ENCODE data around the gene KRTAP5-3. TPM values are rescaled to one million over a fixed set of nuclear protein-coding genes. Genes with fewer than 3 reads are reported as not detected.

Gene KRTAP5-3
- total and polyA plus RNA-seq, 2 of the 13 experiments (the other 11 are each of a cell fraction or from before 2014, with no cell fraction given), result not detected

GRCh38 chr11:1656061-1656441 lies 47.8 kb upstream of the KRTAP5-3 start:
- POLR2A ChIA-PET, result no interaction called here
- Histone ChIP-seq H3K9ac (ENCODE audit: insufficient read depth, low read depth, low read length) (no peak overlapping the region), H3K9me3 (ENCODE audit: low read length) (no peaks in the 10 kb centered on the region), H3K4me1 (ENCODE audit: insufficient read depth, low read length) (peaks cover 92% of the 10 kb centered on the region), H3K4me3 (replicated peaks in 1 of 3; ENCODE audit: insufficient read depth in 1 of 3, low read depth in 2 of 3, low read length in 3 of 3) (no peak overlapping the region), H3K27me3 (ENCODE audit: control insufficient read depth in 1 of 2, insufficient read depth in 2 of 2, low read length in 2 of 2) (no peaks in the 10 kb centered on the region), H4K20me1 (ENCODE audit: insufficient read depth, low read length) (no peaks in the 10 kb centered on the region), H3K36me3 (replicated peaks in 1 of 2; ENCODE audit: control insufficient read depth in 1 of 2, insufficient read depth in 2 of 2, low read length in 2 of 2) (no peaks in the 10 kb centered on the region), H3K27ac (ENCODE audit: extremely low read length, insufficient read depth, low read length) (peak overlapping the region; percentile 65), H2AFZ (ENCODE audit: low read length) (no peak overlapping the region), H3K4me2 (ENCODE audit: low read depth, low read length) (no peak overlapping the region), H3K79me2 (ENCODE audit: insufficient read depth, low read length) (no peaks in the 10 kb centered on the region)
- CTCF ChIA-PET (ENCODE audit: low intra/inter-chr PET ratio, low total read pairs), result no interaction called here
- FAIRE-seq (no peak), DNase-seq (ENCODE audit: low spot score) (no peak), ATAC-seq (no peak)
- in situ Hi-C loops (cut with HindIII; ENCODE audit: extremely low pct_ligation_motif_present, low pct_unique_long_range_greater_than_20kb) (loop anchor here (5.0 kb wide), 3 partner anchors 36 to 496 kb away; partner anchors contain the start of gene SYT8), intact Hi-C loops (cut with micrococcal nuclease; ENCODE audit: unreplicated experiment) (no loop called here)
- TF ChIP-seq HNF4A (CRISPR knock-in tag; IDR thresholded peaks at IDR 0.05), result no peak
- TF ChIP-seq MZF1 (CRISPR knock-in tag; IDR thresholded peaks at IDR 0.05; ENCODE audit: borderline replicate concordance), result no peak
- no peak for TF ChIP-seq PCBP2 (optimal IDR thresholded peaks at IDR 0.05; ENCODE audit: low read depth, low read length, poor library complexity, severe bottlenecking)
- no peak for TF ChIP-seq ZNF24 (IDR thresholded peaks at IDR 0.05)
- no peak for TF ChIP-seq KLF16 (CRISPR knock-in tag; IDR thresholded peaks at IDR 0.05)
- peak; percentile 18; the same call in 1 of the 2 replicates for TF ChIP-seq ZFY (CRISPR knock-in tag; IDR thresholded peaks at IDR 0.05)
- TF ChIP-seq RNF219 (CRISPR knock-in tag; IDR thresholded peaks at IDR 0.05), result no peak
- 97% methylated on average over 3 of the region's 9 CpGs for WGBS (ENCODE audit: low lambda C conversion rate)
- BruUV-seq (replicated peaks), result no TSS peak
